Ishikawa (cell line): Measurements from ENCODE around the gene ODR4.

Experiments used
- EGR1 ChIP-seq: IDR thresholded peaks from 2 replicates; pipeline ENCODE4 v1.6.1; 2012
- EP300 ChIP-seq: IDR thresholded peaks from 2 replicates; pipeline ENCODE4 v1.6.1; 2012; ENCODE audit warnings: borderline replicate concordance
- FOXM1 ChIP-seq: IDR thresholded peaks from 2 replicates; pipeline ENCODE4 v1.6.1; 2012; ENCODE audit warnings: low read depth, borderline replicate concordance
- TEAD4 ChIP-seq: IDR thresholded peaks from 2 replicates; pipeline ENCODE4 v1.6.1; 2012
- ZBTB7A ChIP-seq: IDR thresholded peaks from 2 replicates; pipeline ENCODE4 v1.6.1; 2012; ENCODE audit warnings: low read depth

GRCh38 chr1:186440584-186440983 lies 64.9 kb downstream of the ODR4 start:
- TF ChIP-seq EGR1: no peak
- no peak for TF ChIP-seq ZBTB7A
- TF ChIP-seq TEAD4: no peak
- TF ChIP-seq EP300: no peak
- TF ChIP-seq FOXM1: no peak
